EH (cell line): ENCODE measurements around the gene RFWD3.

Experiments
- DNase-seq: peaks from one replicate; pipeline ENCODE4 v3.0.0-alpha.2; 2015; ENCODE audit warnings: low read depth

RFWD3 gene

DNA sequence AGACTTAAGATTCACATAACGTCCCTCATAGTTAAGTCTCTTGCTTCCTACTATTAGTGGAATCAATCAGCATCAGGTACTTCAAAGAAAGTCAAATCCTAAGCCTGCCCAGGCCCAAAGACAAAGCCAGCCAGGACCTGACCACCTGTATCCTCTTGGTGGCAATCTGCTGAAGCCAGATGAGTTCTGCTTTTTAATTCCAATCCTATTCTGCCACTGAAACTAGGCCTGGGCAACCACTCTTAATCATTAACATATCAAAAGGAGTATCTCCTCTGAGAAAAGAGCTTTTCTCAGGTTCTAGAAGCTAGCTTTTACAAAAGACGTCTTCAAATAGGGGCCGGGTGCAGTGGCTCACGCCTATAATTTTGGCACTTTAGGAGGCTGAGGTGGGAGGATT lies 44.7 kb downstream of the RFWD3 start:
- no peak for DNase-seq

DNA sequence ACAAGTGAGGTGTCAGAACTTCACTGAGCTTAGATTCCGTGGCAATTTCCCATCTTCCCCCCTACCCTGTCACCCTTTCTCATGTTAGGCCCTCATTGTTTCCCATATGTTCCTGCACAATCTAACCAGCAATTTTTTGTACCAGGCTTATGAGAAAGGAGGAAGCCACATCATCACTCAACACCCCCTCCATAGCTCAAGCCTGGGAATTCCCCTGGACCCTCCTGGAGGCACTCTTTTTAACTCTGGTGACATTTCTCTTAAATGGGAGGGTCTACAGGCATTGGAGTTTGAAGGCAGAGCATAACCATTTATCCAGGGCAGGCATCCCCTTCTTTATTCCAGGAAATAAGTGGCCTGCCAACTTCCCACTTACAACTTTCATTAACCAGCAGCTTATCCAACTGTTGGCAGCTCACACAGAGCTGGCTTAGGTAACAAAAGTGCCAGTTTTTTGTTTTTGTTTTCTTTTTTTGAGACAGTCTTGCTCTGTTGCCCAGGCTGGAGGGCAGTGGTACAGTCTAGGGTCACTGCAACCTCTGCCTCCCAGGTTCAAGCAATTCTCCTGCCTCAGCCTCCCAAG lies 49.4 kb downstream of the RFWD3 start:
- no peak for DNase-seq

DNA sequence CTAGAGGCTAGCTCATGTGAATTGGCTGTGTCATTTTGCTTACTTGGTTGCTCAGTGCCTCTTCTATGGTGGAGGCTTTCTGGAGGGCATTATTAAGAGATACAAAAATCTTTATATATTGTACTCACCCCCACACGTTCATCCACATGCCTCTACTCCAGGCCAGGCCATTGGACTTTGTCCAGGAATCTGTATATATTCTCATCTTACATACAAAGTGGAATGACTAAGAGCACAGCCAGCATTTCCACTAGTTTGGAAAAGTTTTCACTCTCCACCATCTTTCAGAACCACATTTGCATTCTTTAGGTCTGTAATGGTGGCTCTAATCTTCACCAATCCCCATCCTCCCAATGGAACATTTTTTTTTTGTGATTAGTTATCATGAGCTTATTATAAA lies 55.0 kb downstream of the RFWD3 start:
- DNase-seq, result peak; percentile 73

DNA sequence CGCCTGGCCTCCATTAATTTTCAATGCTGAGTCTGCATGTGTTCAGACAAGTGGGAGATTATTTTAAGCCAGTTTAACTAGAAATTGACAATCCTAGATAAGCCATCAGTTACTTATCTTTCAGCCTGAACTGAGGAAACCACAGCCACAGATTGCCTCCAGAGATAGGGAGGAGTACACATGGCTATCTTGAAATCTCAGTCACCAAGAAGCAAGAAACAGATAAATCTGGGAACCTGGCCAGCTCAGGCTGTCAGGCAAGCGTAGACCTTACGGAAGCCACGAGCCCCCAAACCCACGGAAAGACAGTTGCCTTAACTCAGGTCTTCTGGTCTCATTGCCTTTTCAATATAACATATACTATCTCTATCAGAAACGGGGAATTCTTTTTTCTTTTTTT lies 57.7 kb downstream of the RFWD3 start:
- DNase-seq, result peak; percentile 24

DNA sequence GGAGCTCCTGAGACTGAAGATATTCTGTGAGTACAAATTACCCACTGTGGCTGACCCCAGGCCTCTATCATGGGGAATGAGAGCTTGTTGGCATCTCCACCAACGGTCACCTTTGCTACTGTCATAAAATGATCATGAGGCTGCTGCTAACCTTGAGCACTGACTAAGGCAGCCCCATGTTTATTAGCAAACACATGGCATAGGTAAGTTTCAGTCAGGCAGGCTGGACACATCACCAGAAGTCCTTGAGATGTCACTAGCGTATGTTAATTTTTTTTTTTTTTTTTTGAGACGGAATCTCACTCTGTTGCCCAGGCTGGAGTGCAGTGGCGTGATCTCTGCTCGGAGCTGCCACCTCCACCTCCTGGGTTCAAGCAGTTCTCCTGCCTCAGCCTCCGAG lies 58.3 kb downstream of the RFWD3 start:
- no peak for DNase-seq

DNA sequence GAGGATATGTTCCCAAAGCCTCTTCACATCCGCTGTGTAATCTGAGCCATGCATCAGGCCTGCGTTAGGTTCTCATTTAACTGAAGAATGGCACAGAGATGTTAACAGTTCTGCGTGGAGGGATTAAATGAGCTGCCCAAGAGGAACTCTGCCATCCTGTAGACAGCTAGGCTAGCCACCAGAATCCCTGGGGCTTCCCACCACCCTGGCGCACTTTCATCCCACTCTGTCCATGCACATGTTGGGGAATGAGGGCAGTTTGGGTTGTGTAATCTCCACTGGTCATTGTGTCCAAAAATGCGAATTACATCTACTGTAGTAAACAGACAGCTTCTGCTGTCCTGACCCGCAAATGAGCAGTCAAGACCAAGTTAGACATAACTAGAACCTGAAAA lies 58.7 kb downstream of the RFWD3 start:
- peak; percentile 45 for DNase-seq

DNA sequence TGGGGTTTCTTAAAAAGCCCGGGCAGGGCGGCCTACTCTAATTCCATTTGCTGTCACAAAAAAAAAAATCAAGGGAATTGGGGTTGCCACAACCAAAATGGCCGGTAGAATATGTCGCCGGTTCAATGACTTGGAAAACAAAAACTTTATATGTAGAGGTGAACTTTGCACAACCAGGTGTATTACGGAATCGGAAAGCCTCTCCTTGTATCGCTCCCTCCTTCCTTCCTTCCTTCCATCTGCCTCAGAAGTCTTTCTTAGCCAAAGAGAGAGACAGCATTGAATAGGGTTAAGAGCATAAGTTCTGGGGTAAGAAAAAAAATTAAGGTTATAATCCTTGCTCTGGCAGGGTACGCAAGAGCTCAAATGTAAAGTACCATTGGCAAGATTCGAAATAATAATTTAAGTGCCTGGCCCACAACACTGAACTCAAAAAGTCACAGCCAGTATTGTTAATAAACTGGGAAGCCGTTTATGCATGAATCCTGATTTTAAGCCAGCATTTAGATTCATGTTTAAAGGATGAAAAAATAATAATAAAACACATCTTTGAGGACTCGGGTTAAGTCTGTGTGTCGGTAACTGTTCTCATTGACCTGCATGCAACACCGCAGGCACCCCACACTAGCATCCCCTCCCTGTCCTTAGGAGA lies 59.2 kb downstream of the RFWD3 start:
- DNase-seq, result no peak

DNA sequence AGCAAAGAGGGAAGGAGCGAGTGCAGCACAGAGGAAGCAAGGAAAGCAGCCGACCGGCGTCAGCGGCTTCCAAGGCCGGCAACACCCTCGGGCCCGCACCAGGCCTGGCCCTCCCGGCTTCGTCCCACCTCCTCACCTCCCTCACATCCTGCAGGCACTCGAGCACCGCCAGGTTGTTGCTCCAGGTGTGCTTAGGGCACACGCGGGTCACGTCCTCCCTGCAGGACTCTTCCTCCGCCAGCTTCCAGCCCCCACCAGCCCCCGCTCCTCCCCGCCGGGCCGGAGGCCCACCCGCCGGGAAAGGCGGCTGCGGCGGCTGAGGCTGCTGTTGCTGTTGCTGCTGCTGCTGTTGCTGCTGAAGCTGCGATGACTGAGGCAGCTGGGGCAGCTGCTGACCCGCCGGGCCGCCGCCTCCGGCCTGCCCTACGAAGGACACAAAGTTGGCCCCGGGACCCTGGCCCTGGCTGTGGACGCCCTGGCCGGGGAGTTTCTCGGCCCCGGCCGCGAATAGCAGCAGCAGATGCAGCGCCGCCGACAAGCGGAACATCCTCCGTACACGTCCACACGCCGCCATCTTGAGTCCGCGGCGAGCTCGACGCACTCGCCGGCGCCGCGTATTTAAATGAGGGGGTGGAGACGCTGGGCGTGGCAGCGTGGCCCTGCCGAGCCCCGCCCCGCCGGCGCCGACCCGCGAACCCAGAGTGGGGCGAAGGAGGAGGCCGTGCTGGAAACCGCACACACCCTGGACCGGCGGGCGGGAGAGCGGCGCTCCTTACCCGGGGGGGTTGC lies 60.0 kb downstream of the RFWD3 start, which contains the start of gene GLG1:
Gene GLG1, minus strand, starts transcription at position 594 of the 789 bp plus-strand sequence. Its CDS starts 20 bp downstream, at position 574.
- peak; percentile 90 for DNase-seq

DNA sequence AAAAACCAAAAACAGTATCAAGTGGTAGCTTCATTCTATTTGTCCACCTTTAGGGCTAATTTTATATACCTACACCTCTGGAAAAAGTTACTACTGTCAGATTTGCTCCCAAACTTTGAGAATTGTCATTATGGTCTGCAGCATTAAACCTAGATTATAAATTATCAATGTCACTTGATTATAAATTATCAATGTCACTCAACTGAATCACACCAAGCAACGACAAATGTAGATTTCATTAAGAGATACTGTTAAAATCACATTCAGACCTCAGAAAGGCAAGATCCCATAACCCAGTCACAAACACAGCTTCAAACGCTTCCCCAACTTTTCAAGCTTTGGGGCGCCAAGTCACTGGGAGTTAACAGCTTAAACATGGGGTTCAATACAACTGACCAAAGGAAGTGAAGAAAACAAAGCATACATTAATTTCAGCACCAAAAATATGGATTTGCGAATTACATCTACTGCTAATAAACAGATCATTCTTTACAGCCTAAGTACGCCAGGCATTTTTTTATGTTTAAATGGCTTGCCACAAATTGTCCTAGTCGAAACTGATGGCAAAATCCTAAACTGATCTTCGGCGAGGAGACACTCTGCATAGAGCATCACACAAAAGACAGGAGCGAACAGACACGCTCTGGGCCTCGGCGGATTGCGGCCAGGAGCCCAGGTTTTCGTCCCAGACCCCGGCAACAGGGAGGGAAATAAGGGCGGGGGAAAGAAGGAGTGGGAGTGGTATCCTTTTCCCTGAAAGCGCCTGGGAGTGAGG lies 60.7 kb downstream of the RFWD3 start:
- DNase-seq, result no peak

DNA sequence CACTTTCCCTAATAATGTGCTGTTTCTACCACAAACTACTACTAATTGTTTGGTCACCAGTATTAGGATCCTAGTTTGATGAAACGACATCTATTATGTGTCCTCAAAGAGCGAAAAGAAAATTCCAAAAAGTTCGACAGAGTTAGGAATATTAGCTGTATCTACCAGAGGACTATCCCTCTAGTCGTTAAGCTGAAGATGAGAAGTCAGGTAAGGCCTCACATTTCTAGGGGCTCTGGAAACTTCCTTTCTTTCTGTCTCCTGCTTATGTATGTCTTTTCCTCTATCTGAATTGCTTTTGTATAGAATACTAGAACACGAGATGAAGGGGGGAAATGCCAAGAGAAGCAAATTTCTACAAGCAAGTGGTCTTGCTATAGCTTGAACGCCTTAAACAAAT lies 61.3 kb downstream of the RFWD3 start:
- no peak for DNase-seq

DNA sequence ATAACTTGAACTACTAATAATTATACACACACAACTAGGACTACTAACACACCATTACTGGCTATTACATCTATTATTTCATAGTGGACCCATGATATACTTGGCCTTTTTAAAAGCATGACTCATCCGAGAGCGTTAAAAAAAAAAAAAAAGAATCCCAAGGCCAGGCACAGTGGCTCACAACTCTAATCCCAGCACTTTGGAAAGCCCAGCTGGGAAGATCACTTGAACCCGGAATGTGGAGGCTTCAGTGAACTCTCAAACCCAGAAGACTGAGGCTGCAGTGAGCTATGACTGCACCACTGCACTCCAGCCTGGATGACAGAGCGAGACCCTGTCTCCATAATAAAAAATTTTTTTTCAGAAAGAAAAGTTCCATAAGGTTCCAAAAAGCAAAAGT lies 62.8 kb downstream of the RFWD3 start:
- peak; percentile 38 for DNase-seq

DNA sequence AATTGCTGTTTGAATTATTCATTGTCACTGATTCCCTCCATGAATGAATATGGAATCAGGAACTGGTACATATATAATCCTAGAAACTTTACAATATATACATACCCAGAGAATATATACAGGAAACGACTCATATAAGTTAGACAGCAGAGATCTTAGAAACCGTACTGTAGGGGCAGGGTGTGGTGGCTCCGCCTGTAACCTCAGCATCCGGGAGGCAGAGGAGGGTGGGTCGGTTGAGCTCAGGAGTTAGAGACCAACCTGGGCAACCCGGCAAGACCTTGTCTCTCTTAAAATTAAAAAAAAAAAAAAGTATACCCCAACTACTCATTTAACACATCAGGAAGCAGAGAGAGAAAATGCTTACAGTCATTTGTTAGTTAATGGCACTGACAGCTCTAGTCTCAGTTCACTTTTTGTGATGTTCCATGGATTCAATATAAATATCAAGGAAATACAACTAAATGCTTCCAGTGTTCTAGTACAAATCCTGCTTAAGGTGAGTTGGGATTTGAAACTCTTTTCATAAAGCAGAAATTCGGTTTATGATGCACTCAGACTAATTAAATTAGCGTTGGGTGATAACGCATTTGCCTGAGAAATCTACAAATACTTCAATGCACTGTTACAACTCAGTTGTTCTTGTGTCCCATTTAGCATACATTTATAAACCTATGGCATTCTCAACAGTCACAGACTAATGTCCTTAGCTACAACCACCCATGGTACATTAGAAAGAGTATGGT lies 65.4 kb downstream of the RFWD3 start:
- DNase-seq, result no peak

DNA sequence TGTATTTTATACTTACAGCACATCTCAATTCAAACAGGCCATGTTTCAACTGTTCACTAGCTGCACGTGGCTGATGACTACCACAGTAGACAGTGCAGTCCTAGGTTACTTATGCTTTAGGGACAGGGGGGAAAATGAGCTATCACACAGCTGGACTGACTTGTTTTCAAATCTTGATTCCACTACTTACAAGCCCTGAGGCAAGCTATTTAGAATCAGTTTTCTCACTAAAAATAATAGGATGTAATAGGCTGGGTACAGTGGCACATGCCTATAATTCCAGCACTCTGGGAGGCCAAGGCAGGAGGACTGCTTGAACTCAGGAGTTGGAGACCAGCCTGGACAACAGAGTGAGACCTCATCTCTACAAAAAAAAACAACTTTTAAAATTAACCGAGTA lies 70.1 kb downstream of the RFWD3 start:
- DNase-seq, result no peak

DNA sequence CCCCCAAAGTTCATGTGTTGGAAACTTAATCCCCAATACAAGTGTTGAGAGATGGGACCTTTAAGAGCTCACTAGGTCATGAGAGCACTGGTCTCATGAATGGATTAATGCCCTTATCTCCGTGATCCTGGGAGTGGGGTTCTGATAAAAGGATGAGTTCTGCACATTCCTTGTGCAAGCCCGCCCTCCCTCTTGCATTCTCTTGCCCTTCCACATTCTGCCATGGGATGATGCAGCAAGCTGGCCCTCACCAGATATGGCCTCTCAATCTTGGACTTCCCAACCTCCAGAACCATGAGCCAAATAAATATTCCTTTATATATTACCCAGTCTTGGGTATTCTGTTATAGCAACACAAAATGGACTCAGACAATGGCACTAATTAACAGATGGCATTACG lies 73.8 kb downstream of the RFWD3 start:
- DNase-seq, result no peak

DNA sequence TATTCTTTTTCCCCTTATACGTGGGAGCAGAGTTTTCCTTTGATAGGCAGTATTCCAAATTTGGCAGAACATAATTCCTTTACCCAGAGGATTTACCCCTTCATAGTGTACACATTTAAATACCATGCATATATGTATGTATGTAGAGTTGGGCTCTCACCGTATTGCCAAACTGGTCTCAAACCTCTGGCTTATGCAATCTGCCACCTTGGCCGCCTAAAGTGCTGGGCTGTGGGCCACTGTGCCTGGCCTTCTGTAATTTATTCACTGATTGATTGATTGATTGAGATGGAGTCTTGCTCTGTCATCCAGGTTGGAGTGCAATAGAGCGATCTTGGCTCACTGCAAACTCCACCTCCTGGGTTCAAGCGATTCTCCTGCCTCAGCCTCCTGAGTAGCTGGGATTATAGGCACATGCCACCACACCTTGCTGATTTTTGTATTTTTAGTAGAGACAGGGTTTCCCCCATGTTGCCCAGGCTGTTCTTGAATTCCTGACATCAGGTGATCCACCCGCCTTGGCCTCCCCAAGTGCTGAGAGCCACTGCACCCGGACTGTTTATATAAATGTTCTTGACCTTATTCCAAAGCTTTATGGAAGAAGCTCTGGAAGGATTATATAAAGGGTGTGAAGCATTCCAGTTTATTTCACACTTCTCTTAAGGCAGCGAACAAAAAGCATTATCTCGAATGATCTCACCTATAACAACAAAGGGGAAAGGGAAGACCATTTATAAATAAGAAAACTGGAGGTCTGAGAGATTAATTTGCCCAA lies 74.6 kb downstream of the RFWD3 start:
- DNase-seq, result no peak

DNA sequence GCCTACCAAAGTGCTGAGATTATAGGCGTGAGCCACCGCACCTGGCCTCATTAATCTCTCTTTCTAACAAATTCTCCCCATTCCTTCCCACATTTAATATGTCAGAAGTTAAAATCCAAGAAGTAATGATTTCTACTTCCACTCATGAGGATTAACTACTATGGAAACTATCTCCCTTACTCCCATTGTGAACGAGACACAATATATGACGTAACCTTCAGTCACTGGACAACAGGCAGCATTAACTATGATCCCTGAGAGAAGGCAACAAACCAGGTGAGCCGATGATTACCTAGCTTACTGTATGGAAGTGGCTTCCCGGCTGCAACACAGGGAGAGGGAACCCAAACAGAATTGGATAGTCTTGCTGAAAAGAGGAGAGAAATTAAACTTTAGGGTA lies 79.7 kb downstream of the RFWD3 start:
- no peak for DNase-seq

DNA sequence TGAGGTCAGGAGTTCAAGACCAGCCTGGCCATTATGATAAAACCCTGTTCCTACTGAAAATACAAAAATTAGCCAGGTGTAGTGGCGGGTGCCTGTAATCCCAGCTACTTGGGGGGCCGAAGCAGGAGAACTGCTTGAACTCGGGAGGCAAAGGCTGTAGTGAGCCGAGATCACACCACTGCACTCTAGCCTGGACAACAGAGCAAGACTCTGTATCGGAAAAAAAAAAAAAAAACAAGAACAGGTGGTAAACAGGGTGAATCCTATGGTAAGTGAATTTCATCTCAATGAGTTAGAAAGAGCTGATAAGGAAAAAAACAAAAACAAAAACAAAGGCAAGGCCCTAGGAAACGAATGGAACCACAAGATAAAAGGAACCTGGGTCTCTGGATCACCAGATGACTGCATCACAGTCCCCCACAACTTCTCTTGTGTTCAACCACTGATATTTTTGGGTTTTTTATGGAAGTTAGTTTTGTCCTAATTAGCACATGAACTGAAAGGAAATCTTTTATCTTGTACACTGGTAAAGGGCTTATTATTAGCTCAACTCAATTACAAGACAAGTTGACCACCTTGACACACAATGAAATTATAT lies 80.7 kb downstream of the RFWD3 start:
- no peak for DNase-seq

DNA sequence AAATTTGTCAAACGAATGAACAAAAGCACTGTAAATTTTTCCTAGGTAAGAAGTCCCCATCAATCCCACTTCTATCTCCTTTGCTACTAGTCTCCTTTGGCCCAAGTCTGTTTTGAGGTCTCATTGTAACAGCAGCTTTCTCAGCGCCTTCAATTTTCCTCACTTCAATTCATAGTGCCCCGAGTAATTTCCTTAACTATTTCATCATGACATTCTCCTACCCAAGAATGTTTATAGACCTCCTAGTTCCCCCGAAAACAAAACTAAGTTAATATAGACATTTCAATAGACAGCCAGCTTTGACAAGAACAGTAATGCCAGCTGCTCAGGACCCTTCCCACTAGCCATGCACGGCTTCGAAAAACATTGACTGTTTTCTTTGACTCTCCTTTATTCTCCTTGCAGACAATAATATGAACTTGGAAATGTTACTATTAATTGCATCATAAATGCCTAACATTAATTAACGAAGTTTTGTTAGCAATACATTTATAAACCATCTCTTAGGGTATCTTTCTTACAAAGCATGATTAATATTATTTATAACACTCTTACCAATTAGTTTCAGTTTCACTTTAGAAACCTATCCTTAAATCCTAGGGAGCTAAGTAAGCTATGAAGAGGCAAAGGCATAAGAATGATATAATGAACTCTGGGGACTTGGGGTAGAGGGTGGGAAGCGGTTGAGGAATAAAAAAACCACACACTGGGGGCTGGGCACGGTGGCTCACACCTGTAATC lies 82.6 kb downstream of the RFWD3 start:
- DNase-seq, result no peak

DNA sequence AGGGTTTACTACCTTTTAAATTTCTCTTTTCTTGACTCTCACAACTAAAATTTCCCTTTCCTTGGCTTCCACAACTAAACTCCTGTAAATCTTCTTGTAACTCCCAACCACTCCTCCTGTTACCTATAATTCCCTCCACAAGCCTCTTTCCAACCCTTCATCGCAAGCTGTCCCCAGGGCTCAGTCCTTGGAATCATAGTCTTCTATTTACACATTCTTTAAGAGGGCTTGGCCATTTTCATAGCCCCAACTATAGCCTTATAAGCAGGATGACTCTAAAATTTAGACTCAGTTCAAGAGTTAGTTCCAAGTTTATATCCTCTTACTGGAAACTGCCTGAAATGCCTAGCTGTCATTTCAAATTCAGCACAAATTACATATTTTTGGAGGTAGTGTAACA lies 83.7 kb downstream of the RFWD3 start:
- no peak for DNase-seq

DNA sequence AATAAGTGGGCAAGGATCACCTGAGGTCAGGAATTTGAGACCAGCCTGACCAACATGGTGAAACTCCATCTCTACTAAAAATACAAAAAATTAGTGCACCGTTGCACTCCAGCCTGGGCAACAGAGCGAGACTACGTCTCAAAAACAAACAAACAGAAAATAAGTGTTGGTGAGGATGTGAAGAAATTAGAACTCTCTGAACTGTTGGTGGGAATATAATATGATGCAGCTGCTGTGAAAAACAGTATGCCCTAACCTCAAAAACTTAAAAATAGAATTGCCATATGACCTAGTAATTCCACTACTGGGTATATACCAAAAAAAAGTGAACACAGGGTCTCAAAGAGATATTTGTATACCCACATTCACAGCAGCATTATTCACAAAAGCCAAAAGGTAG lies 85.8 kb downstream of the RFWD3 start:
- no peak for DNase-seq
